ENCODE data around the gene OLR1.
A peak's percentile ranks its signal among the peaks of the same experiment; 100 is the strongest.

Gene OLR1

GRCh38 chr12:10186299-10186698, 14.4 kb upstream of the OLR1 start:
- DNase-seq (ENCODE audit: insufficient read length): no peak
- FAIRE-seq: peak; percentile 67
- TF ChIP-seq POLR2A (IDR thresholded peaks at IDR 0.05; ENCODE audit: low read depth, low read length): no peak
- no peak for TF ChIP-seq TAF1 (IDR thresholded peaks at IDR 0.05; ENCODE audit: borderline replicate concordance, low read depth, low read length)
- TF ChIP-seq POLR2AphosphoS5 (IDR thresholded peaks at IDR 0.05; ENCODE audit: low read depth, low read length): no peak

- FAIRE-seq (no peak), DNase-seq (ENCODE audit: insufficient read length) (no peak)
- TF ChIP-seq POLR2AphosphoS5 (IDR thresholded peaks at IDR 0.05; ENCODE audit: low read depth, low read length) (no peak), POLR2A (IDR thresholded peaks at IDR 0.05; ENCODE audit: low read depth, low read length) (no peak), TAF1 (IDR thresholded peaks at IDR 0.05; ENCODE audit: borderline replicate concordance, low read depth, low read length) (no peak)
These were observed 12.4 kb upstream of the OLR1 start for GRCh38 chr12:10184261-10184843.

DNA sequence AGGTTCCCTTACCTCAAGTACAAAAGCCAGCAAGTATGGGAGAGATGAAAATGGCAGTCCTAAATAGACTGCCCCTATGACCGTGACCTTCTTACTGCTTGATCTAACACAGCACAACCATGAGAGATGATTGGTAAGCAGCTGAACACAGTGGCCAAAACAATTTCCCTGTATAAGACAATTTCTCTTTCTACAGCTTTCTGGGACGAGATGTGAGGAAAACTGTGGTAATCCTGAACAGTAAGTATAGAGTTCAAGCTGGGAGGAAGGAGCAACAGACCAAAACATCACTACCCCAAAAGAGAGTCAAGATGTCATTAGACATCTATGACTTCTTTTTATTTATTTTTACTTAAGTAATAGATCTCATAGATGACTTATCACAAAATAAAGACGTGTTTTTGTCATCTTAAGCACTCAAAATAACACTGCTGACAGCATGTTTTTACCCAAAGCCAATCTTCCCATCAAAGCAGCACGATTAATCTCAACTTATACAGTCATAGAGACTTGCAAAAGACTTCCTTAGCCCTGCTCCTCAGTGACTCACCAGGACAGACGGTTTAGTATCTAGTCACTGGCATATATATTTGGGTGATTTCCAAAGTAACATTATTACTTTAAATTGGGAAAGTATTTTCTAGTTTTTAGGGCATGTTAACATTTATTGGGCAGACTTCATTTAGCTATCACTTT, 10.6 kb upstream of the OLR1 start:
- DNase-seq (ENCODE audit: insufficient read length): no peak
- peak; percentile 54 for FAIRE-seq
- TF ChIP-seq POLR2A (IDR thresholded peaks at IDR 0.05; ENCODE audit: low read depth, low read length) (no peak), TAF1 (IDR thresholded peaks at IDR 0.05; ENCODE audit: borderline replicate concordance, low read depth, low read length) (no peak), POLR2AphosphoS5 (IDR thresholded peaks at IDR 0.05; ENCODE audit: low read depth, low read length) (no peak)

GRCh38 chr12:10179776-10180181, 7.8 kb upstream of the OLR1 start:
- no peak for DNase-seq (ENCODE audit: insufficient read length)
- no peak for FAIRE-seq
- no peak for TF ChIP-seq POLR2AphosphoS5 (IDR thresholded peaks at IDR 0.05; ENCODE audit: low read depth, low read length)
- no peak for TF ChIP-seq POLR2A (IDR thresholded peaks at IDR 0.05; ENCODE audit: low read depth, low read length)
- TF ChIP-seq TAF1 (IDR thresholded peaks at IDR 0.05; ENCODE audit: borderline replicate concordance, low read depth, low read length): no peak

DNA sequence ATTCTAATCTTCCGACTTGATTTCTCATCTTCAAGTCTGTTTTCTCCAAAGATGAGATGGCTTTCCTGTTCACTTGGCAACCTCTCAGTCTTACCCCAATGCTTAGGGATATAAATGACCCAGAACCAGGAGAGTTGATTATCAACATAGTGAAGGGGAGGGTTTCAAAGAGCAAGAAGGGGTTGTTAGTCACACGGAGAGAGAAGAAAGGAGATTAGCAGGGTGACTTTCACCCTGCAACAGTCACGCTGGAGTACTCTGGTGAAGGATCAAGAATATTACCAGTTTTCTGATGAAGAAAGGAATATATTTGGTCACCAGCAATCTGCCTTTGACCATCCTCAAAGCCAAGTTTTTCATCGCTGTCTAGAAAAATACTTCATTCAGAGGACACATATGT, 6.9 kb upstream of the OLR1 start, which contains the start of gene TMEM52B:
TMEM52B (plus strand) TSS at position 212 of the 400 bp plus-strand sequence. CDS start 543 bp downstream, outside the sequence.
- DNase-seq (ENCODE audit: insufficient read length) (no peak), FAIRE-seq (no peak)
- TF ChIP-seq TAF1 (IDR thresholded peaks at IDR 0.05; ENCODE audit: borderline replicate concordance, low read depth, low read length): no peak
- TF ChIP-seq POLR2AphosphoS5 (IDR thresholded peaks at IDR 0.05; ENCODE audit: low read depth, low read length): no peak
- no peak for TF ChIP-seq POLR2A (IDR thresholded peaks at IDR 0.05; ENCODE audit: low read depth, low read length)

DNA sequence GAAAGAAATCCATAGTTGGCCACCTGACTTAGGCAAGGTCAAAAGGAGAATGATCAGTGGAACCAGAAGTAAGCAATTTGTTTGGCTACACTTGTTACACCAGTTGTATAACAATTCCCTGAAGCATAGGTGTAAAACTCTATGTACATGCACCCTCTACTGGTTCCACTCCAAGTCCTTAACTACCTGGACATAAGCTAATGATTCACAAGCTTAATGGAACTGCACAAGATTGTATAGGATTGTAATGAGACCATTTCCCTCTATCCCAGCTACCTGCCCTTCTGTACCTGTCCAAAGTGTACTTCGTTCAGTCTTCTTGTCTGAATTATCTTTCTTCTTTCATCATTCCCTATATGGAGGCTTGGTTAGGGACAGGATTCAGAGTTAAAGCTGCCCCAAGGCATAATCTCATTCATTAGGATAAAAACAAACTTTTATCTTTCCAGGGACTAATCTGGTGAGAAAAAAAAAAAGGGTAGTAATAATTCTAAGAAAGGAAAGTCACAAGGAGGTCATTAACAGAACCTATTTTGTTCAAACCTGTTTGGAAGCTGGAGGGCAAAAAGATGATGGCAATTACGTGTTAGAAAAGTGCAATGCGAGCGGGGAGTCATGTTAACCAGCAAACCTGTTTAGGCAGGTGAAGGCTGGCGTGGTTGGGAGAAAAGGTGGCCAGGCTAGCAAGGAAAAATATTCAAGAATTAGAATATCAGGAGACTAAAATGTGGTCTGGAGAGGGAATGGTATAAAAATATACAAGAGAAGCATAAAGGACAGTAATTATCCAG, 4.1 kb upstream of the OLR1 start:
- no peak for DNase-seq (ENCODE audit: insufficient read length)
- no peak for TF ChIP-seq TAF1 (IDR thresholded peaks at IDR 0.05; ENCODE audit: borderline replicate concordance, low read depth, low read length)
- no peak for TF ChIP-seq POLR2A (IDR thresholded peaks at IDR 0.05; ENCODE audit: low read depth, low read length)
- TF ChIP-seq POLR2AphosphoS5 (IDR thresholded peaks at IDR 0.05; ENCODE audit: low read depth, low read length): no peak
- peak; percentile 9 for FAIRE-seq

DNA sequence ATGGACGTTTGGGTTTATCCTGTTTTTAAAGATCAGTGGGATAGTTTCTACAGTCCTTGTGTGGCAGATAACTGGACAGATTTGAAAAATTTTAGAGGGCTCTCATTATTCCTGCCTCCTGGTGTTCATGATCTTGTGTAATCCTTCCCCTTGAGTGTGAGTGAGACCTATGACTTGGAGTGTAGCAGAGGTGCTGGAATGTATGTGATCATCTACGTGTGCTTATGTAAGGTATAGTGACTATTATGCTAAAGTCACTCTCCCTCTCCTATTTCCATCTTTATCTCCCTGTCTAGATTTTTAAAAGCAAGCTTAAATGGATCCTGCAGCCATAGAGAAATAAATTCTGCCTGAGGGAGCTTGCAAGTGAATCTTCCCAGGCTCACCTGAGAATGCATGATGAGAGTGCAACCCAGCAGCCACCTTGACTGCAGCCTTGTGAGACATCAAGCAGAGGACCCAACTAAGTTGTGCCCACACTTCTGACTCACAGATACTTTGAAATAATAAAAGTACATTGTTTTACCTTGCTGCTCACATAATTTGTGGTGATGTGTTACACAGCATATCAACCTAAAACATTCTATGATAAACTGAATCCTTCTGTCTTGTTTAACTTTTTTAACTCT, 3.2 kb upstream of the OLR1 start:
- TF ChIP-seq TAF1 (IDR thresholded peaks at IDR 0.05; ENCODE audit: borderline replicate concordance, low read depth, low read length) (no peak), POLR2A (IDR thresholded peaks at IDR 0.05; ENCODE audit: low read depth, low read length) (no peak), POLR2AphosphoS5 (IDR thresholded peaks at IDR 0.05; ENCODE audit: low read depth, low read length) (no peak)
- FAIRE-seq: no peak
- DNase-seq (ENCODE audit: insufficient read length): no peak

GRCh38 chr12:10170216-10170615, 1.7 kb downstream of the OLR1 start:
- FAIRE-seq (no peak), DNase-seq (ENCODE audit: insufficient read length) (no peak)
- TF ChIP-seq POLR2A (IDR thresholded peaks at IDR 0.05; ENCODE audit: low read depth, low read length) (no peak), POLR2AphosphoS5 (IDR thresholded peaks at IDR 0.05; ENCODE audit: low read depth, low read length) (no peak)

DNA sequence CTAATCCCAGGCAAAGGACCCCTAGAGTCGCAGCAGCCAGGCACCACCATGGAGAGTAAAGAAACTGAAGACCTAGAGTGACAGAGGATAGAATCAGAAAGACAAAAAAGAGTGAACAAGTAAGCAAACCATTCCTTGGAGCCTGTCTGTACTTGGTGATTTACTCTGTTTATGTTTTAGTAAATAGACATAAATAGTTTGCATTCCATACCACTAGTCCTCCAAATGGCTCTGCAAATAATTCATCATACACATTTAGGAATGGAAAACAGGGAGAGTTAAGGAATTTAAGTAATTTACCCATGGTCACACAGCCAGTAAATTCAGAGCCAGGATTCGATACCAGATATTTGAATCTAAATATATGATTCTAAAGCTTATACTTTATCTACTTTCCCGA, 2.8 kb downstream of the OLR1 start:
- no peak for TF ChIP-seq TAF1 (IDR thresholded peaks at IDR 0.05; ENCODE audit: borderline replicate concordance, low read depth, low read length)
- no peak for TF ChIP-seq POLR2A (IDR thresholded peaks at IDR 0.05; ENCODE audit: low read depth, low read length)
- TF ChIP-seq POLR2AphosphoS5 (IDR thresholded peaks at IDR 0.05; ENCODE audit: low read depth, low read length): no peak
- FAIRE-seq (no peak), DNase-seq (ENCODE audit: insufficient read length) (no peak)

GRCh38 chr12:10167599-10167998, 4.3 kb downstream of the OLR1 start:
- FAIRE-seq: no peak
- no peak for DNase-seq (ENCODE audit: insufficient read length)
- TF ChIP-seq TAF1 (IDR thresholded peaks at IDR 0.05; ENCODE audit: borderline replicate concordance, low read depth, low read length) (no peak), POLR2A (IDR thresholded peaks at IDR 0.05; ENCODE audit: low read depth, low read length) (no peak), POLR2AphosphoS5 (IDR thresholded peaks at IDR 0.05; ENCODE audit: low read depth, low read length) (no peak)

DNA sequence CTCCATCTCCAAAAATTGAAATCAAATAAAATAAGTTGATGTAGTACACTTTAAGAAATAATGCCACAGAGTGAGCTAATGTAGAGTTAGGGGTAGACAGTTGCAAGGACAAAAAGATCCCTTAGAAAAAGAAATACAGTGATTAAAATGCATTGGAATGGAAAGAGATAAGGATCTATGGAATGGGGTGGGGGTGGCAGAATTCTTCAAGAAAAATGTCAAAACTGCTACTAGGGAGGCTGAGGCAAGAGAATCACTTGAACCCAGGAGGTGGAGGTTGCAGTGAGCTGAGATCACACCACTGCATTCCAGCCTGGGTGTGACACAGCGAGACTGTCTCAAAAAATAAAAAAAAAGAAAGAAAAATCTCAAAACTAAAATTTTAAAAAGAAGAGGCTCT, 6.5 kb downstream of the OLR1 start:
- TF ChIP-seq POLR2A (IDR thresholded peaks at IDR 0.05; ENCODE audit: low read depth, low read length) (no peak), POLR2AphosphoS5 (IDR thresholded peaks at IDR 0.05; ENCODE audit: low read depth, low read length) (no peak)
- FAIRE-seq: no peak
- DNase-seq (ENCODE audit: insufficient read length): no peak

Measured in GM12892 (cell line).